Uterus (tissue), 2 donors: ENCODE measurements around the gene GRIK3.

ENCODE experiments used
- CTCF ChIP-seq, 4 experiments: fragments of 200-600 bp in 2 of 4; fragments of 450-650 bp in 2 of 4; sonication (generic) in 2 of 4; IDR thresholded peaks; one replicate each; pipeline ENCODE4 v1.5.1; 2016 to 2019; ENCODE audit warnings: antibody characterized with exemption in 4 of 4, mild to moderate bottlenecking in 2 of 4, moderate library complexity in 1 of 4
- POLR2A ChIP-seq, 2 donors: fragments of 450-650 bp; IDR thresholded peaks; one replicate each; pipeline ENCODE4 v1.6.1; 2016; ENCODE audit warnings: antibody characterized with exemption in 2 of 2, mild to moderate bottlenecking in 1 of 2, moderate library complexity in 1 of 2

GRCh38 chr1:36839485-36839884, 194.8 kb downstream of the GRIK3 start:
- TF ChIP-seq CTCF (IDR thresholded peaks at IDR 0.05) (no peak), POLR2A (IDR thresholded peaks at IDR 0.05) (no peak)
